Ovary (tissue), 3 donors: Measurements from ENCODE around the gene CCDC179.

Experiments
- EP300 ChIP-seq: sonication (generic); formaldehyde crosslinking; IDR thresholded peaks from one replicate; pipeline ENCODE4 v1.6.1; 2017; ENCODE audit warnings: antibody characterized with exemption
- POLR2A ChIP-seq: fragments of 450-650 bp; IDR thresholded peaks from one replicate; pipeline ENCODE4 v1.6.1; 2017; ENCODE audit warnings: antibody characterized with exemption, mild to moderate bottlenecking, moderate library complexity
- TF ChIP-seq, protein P1 (sequence below), 3 donors: fragments of 450-650 bp in 2 of 3; fragments of 200-600 bp in 1 of 3; IDR thresholded peaks; one replicate each; pipeline versions ENCODE4 v1.5.1 to v1.8.0; 2016 to 2022; ENCODE audit warnings: antibody characterized with exemption in 3 of 3, mild to moderate bottlenecking in 1 of 3
- donor health status: DM: no; HTN: no; CAD: no.

GRCh38 chr11:22859756-22860155, 518 bp downstream of the CCDC179 start:
- TF ChIP-seq, protein P1, sequence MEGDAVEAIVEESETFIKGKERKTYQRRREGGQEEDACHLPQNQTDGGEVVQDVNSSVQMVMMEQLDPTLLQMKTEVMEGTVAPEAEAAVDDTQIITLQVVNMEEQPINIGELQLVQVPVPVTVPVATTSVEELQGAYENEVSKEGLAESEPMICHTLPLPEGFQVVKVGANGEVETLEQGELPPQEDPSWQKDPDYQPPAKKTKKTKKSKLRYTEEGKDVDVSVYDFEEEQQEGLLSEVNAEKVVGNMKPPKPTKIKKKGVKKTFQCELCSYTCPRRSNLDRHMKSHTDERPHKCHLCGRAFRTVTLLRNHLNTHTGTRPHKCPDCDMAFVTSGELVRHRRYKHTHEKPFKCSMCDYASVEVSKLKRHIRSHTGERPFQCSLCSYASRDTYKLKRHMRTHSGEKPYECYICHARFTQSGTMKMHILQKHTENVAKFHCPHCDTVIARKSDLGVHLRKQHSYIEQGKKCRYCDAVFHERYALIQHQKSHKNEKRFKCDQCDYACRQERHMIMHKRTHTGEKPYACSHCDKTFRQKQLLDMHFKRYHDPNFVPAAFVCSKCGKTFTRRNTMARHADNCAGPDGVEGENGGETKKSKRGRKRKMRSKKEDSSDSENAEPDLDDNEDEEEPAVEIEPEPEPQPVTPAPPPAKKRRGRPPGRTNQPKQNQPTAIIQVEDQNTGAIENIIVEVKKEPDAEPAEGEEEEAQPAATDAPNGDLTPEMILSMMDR (IDR thresholded peaks at IDR 0.05) = no peak
- TF ChIP-seq POLR2A (no peak), EP300 (no peak)
